Adrenal gland (tissue), 12 donors: ENCODE measurements around the gene BZW2. TPM values are rescaled to one million over a fixed set of nuclear protein-coding genes. Genes with fewer than 3 reads are reported as not detected.

ENCODE experiments used
- DNase-seq, 7 donors: peaks; one replicate each; pipeline ENCODE4 v3.0.0-alpha.2; 2019 to 2020
- H3K27ac ChIP-seq, 5 donors: fragments of 200-600 bp; sonication (generic) in 4 of 5; 1 replicate in 3 of 5; 2 replicates in 2 of 5; pipeline versions ENCODE4 v1.5.1 to v1.8.0; 2016 to 2020; ENCODE audit warnings: mild to moderate bottlenecking in 1 of 5
- H3K27me3 ChIP-seq: fragments of 200-600 bp; 2 replicates; pipeline ENCODE4 v1.8.0; 2021
- H3K36me3 ChIP-seq, 2 donors: fragments of 200-600 bp; replicated peaks in 1 of 2; 1 replicate in 1 of 2; 2 replicates in 1 of 2; pipeline versions ENCODE4 v1.5.1 to v1.8.0; 2018 to 2022
- H3K4me1 ChIP-seq, 2 donors: fragments of 200-600 bp; replicated peaks in 1 of 2; 1 replicate in 1 of 2; 2 replicates in 1 of 2; pipeline versions ENCODE4 v1.5.1 to v1.8.0; 2018 to 2021
- H3K4me3 ChIP-seq, 4 donors: fragments of 200-600 bp; sonication (generic) in 3 of 4; one replicate each; pipeline ENCODE4 v1.5.1; 2016 to 2018
- H3K9me3 ChIP-seq, 3 donors: fragments of 200-600 bp; sonication (generic) in 1 of 3; replicated peaks in 1 of 3; 1 replicate in 2 of 3; 2 replicates in 1 of 3; pipeline versions ENCODE4 v1.5.1 to v1.8.0; 2016 to 2021
- POLR2A ChIP-seq, 2 donors: fragments of 450-650 bp; IDR thresholded peaks; one replicate each; pipeline ENCODE4 v1.6.1; 2017; ENCODE audit warnings: antibody characterized with exemption in 2 of 2, mild to moderate bottlenecking in 2 of 2, moderate library complexity in 1 of 2
- WGBS, 4 donors: extraction: QIAGEN DNeasy Blood & Tissue Kit in 2 of 4; methylation state at CpG; one replicate each; pipeline versions ENCODE4 v1.1.5 to v1.1.7; 2013 to 2017; 5-methylcytosine and 5-hydroxymethylcytosine counted together
- intact Hi-C, 2 donors: fragments of 100-400 bp; cut with DNase I; formaldehyde crosslinking; loops; one replicate each; pipeline versions ENCODE4 v1.14.1 to v1.15.0; 2022 to 2023
- polyA plus RNA-seq, 3 donors: library from polyadenylated mRNA; stranded (reverse); fragments of 200-250 nt in 2 of 3; fragments of 350-450 nt in 1 of 3; fragmentation: Illumina TruSeq in 1 of 3; extraction: RNeasy Lipid Tissue Mini Kit (QIAGEN cat#74804) in 1 of 3; gene quantifications; one replicate each; pipeline ENCODE4 v1.2.3, GENCODE V29; 2013 to 2014
- total RNA-seq, 9 donors: library from RNA; depleted of rRNA in 4 of 9; stranded (reverse); fragments of >200 nt in 4 of 9; fragments of 120-200 nt in 1 of 9; fragmentation: NEBNext Ultra II Directional in 1 of 9; extraction: Animal tissue kit (Norgen Biotek cat#: 25700) in 1 of 9; gene quantifications; one replicate each; pipeline versions ENCODE4 v1.1.0 to v1.2.4, GENCODE V29; 2013 to 2023
- TF ChIP-seq, protein P1 (sequence below), 6 experiments: fragments of 450-650 bp in 4 of 6; fragments of 200-600 bp in 2 of 6; sonication (generic) in 1 of 6; IDR thresholded peaks; 1 replicate in 5 of 6; 2 replicates in 1 of 6; pipeline versions ENCODE4 v1.5.1 to v1.8.0; 2016 to 2021; ENCODE audit warnings: antibody characterized with exemption in 6 of 6, mild to moderate bottlenecking in 2 of 6, moderate library complexity in 1 of 6
- donor health status: healthy with polysubstance abuse.
- donor health status: Bipolar disorder and iron deficiency.
- donor health status: DM: yes; HTN: yes; CAD: no.
- donor health status: DM: no; HTN: no; CAD: no.
- donor health status: DM: no; HTN: no; CAD: no.
- donor health status: DM: yes; HTN: yes; CAD: no.

The BZW2 gene
- total and polyA plus RNA-seq, 12 donors = 11.1 to 46.5 (median 34.2) TPM

DNA sequence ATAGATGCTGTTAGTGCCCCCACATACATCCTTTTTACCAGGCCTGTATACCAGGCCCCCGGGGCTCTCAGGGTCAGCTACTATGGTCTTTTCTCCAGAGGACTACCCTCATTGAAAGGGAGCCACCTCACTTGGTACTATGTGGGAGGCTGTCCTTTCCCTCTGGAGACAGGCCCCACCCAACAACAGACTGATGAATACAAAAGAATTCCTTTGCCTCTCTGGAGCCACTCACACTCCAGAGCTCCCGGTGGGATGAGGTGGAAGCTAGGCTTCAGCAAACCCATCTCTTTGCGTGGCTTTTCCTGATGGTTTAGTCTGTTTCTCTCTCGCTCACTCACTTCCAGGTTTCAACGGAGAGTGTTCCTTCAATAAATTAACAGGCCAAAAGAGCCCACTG, 30.8 kb upstream of the BZW2 start:
- TF ChIP-seq, protein P1, sequence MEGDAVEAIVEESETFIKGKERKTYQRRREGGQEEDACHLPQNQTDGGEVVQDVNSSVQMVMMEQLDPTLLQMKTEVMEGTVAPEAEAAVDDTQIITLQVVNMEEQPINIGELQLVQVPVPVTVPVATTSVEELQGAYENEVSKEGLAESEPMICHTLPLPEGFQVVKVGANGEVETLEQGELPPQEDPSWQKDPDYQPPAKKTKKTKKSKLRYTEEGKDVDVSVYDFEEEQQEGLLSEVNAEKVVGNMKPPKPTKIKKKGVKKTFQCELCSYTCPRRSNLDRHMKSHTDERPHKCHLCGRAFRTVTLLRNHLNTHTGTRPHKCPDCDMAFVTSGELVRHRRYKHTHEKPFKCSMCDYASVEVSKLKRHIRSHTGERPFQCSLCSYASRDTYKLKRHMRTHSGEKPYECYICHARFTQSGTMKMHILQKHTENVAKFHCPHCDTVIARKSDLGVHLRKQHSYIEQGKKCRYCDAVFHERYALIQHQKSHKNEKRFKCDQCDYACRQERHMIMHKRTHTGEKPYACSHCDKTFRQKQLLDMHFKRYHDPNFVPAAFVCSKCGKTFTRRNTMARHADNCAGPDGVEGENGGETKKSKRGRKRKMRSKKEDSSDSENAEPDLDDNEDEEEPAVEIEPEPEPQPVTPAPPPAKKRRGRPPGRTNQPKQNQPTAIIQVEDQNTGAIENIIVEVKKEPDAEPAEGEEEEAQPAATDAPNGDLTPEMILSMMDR (IDR thresholded peaks at IDR 0.05) = no peak
- TF ChIP-seq POLR2A (IDR thresholded peaks at IDR 0.05) = no peak
- WGBS, 4 donors = 88 to 93% (median 91%) methylated on average over 5 of the region's 5 CpGs
- no peak for DNase-seq
- intact Hi-C loops = no loop called here
- Histone ChIP-seq H3K27me3 (no peaks in the 10 kb centered on the region), H3K9me3 (no peaks in the 10 kb centered on the region), H3K4me1 (no peaks in the 10 kb centered on the region), H3K4me3 (no peak overlapping the region), H3K27ac (no peak overlapping the region), H3K36me3 (peaks cover 0 to 20% of the 10 kb centered on the region in 2 donors)

DNA sequence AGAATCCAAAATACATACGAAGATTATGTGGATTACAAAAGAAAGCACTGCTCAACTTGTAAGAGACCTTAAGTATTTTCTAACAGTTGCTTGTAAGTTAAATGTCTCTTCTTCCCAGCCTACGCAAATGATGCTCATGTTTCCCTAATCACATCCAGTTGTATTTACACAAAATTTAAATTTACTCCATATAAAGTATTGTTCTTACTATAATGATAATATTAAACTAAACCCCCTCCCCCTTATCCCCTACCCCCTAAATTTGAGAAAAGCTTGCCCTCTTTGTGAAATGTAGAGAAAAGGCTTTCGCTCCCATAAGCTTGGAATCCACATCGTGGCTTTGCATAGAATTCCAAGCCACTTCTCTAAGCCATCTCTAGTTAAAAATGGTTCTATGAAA, 29.9 kb upstream of the BZW2 start:
- no peaks in the 10 kb centered on the region for H3K9me3 ChIP-seq
- DNase-seq = no peak
- intact Hi-C loops = no loop called here
- H3K27ac ChIP-seq = no peak overlapping the region
- no peaks in the 10 kb centered on the region for H3K27me3 ChIP-seq
- no peak for TF ChIP-seq POLR2A (IDR thresholded peaks at IDR 0.05)
- TF ChIP-seq, protein P1 (IDR thresholded peaks at IDR 0.05) = no peak
- H3K4me1 ChIP-seq = no peaks in the 10 kb centered on the region
- H3K4me3 ChIP-seq = no peak overlapping the region
- 69 to 89% (median 75%) methylated on average over 4 of the region's 4 CpGs for WGBS, 4 donors
- H3K36me3 ChIP-seq = peaks cover 0 to 20% of the 10 kb centered on the region in 2 donors

DNA sequence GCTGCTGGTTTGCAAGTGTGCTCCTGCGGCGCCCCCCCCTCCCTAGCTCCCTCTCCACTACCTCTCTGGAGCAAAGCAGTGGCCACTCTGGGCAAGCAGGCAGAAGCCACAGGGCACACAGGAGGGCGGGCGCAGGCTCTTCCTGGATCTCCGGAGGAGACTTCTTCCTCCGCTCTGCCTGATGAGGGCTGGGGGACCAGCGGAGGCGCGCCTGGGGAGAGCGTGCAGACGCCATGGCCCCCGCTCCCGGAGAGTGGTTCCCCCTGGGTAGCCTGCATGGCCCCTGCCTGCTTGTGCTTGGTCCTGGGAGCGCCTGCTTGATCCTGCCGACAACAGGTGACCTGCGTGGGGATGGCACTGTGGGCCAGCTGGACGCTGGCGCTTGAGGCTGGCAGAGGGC, 29.4 kb upstream of the BZW2 start:
- no peak for TF ChIP-seq POLR2A (IDR thresholded peaks at IDR 0.05)
- TF ChIP-seq, protein P1 (IDR thresholded peaks at IDR 0.05) = no peak
- Histone ChIP-seq H3K4me1 (no peaks in the 10 kb centered on the region), H3K36me3 (peaks cover 0 to 20% of the 10 kb centered on the region in 2 donors), H3K27ac (no peak overlapping the region), H3K27me3 (no peaks in the 10 kb centered on the region), H3K4me3 (no peak overlapping the region), H3K9me3 (no peaks in the 10 kb centered on the region)
- intact Hi-C loops = no loop called here
- no peak for DNase-seq
- WGBS, 4 donors = 64 to 91% (median 87%) methylated on average over 3 to 18 of the region's 18 CpGs

DNA sequence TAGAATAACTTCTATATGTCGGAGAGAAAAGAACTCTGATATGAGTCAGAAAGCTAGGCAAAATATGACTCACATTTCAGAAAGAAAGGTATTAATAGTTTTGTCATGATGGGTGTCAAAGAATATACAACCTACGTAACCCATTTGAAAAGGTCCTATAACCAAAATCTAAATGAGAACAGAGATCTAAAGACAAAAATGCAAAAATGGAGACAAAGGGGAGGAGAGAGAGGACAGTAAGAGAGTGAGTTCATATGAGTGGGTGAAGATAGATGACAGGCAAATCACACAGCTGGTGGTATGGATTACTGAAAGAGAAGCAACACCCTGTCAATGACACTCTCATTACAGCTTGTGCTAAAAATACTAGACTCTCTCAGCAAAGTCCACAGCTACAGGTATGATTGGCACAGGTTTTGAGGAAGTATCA, 26.0 kb upstream of the BZW2 start:
- no peak for DNase-seq
- H3K36me3 ChIP-seq = peaks cover 0 to 24% of the 10 kb centered on the region in 2 donors
- H3K27me3 ChIP-seq = no peaks in the 10 kb centered on the region
- H3K4me3 ChIP-seq = no peak overlapping the region
- 89 to 97% (median 94%) methylated on average over 2 of the region's 2 CpGs for WGBS, 4 donors
- TF ChIP-seq, protein P1 (IDR thresholded peaks at IDR 0.05) = no peak
- no peak for TF ChIP-seq POLR2A (IDR thresholded peaks at IDR 0.05)
- intact Hi-C loops = no loop called here
- no peaks in the 10 kb centered on the region for H3K9me3 ChIP-seq
- no peaks in the 10 kb centered on the region for H3K4me1 ChIP-seq
- H3K27ac ChIP-seq = no peak overlapping the region
